GM18498 (cell line): ENCODE results near the gene ZNF426.

Experiments used
- ATAC-seq: cut with Tn5 transposase; IDR thresholded peaks from one replicate; pipeline ENCODE4 v1.9.1; 2021; ENCODE audit warnings: mild to moderate bottlenecking, moderate library complexity; ENCODE audit not compliant: unreplicated experiment

Gene ZNF426

GRCh38 chr19:9498183-9498902 is 40.1 kb downstream of the ZNF426 start, which contains the start of gene ZNF560:
TSS of gene ZNF560 (minus strand) at chr19:9498616. CDS start at chr19:9475313, 23,303 bp downstream.
- no peak for ATAC-seq

- ATAC-seq, result no peak
Observed at GRCh38 chr19:9494096-9494495, 44.3 kb downstream of the ZNF426 start.

- ATAC-seq, result no peak
Observed at GRCh38 chr19:9487016-9487415, 51.4 kb downstream of the ZNF426 start.

- no peak for ATAC-seq
Observed at GRCh38 chr19:9485140-9485539, 53.3 kb downstream of the ZNF426 start.

- ATAC-seq, result no peak
Observed at GRCh38 chr19:9474975-9475374, 63.5 kb downstream of the ZNF426 start.
